HEK293 (cell line): ENCODE measurements around the gene IFI44L.

Experiments
- CTCF ChIA-PET: fragments of 350-600 bp; formaldehyde crosslinking; extraction: SDS; loops from one replicate; lab custom pipeline; 2021; ENCODE audit warnings: antibody characterized with exemption; lab: Yijun Ruan, JAX
- POLR2A ChIA-PET: fragments of 300-600 bp; formaldehyde crosslinking; extraction: SDS; loops from one replicate; lab custom pipeline; 2020; ENCODE audit warnings: antibody characterized with exemption, inconsistent platforms; lab: Yijun Ruan, JAX
- H3K27ac ChIP-seq: fragments of 200-500 bp; sonication (Bioruptor generic); 2 replicates; pipeline ENCODE4 v1.5.1; 2014; ENCODE audit warnings: low read depth, low read length, control low read depth, inconsistent platforms; ENCODE audit errors: extremely low read depth
- H3K36me3 ChIP-seq, 2 experiments: fragments of 200-500 bp in 1 of 2; sonication (Bioruptor generic) in 1 of 2; 1 replicate in 1 of 2; 2 replicates in 1 of 2; pipeline ENCODE4 v1.5.1; 2014 to 2017; ENCODE audit warnings: inconsistent platforms in 2 of 2, low read length in 2 of 2; ENCODE audit not compliant: control insufficient read depth in 2 of 2, insufficient read depth in 1 of 2
- H3K4me1 ChIP-seq: fragments of 200-500 bp; sonication (Bioruptor generic); 2 replicates; pipeline ENCODE4 v1.5.1; 2014; ENCODE audit warnings: mild to moderate bottlenecking, low read length, inconsistent platforms; ENCODE audit not compliant: control insufficient read depth, insufficient read depth
- H3K4me3 ChIP-seq: 2 replicates; pipeline ENCODE4 v1.5.1; 2011; ENCODE audit warnings: low read depth, mild to moderate bottlenecking, control low read depth, low read length, moderate library complexity
- H3K9me3 ChIP-seq: fragments of 200-500 bp; sonication (Bioruptor generic); 2 replicates; pipeline ENCODE4 v1.5.1; 2014; ENCODE audit warnings: low read depth, low read length, inconsistent platforms; ENCODE audit not compliant: control insufficient read depth, insufficient read depth
- ATF2 ChIP-seq: fragments of 450-650 bp; formaldehyde crosslinking; IDR thresholded peaks from 2 replicates; pipeline ENCODE4 v1.5.1; 2016; ENCODE audit warnings: missing biosample characterization, missing genetic modification characterization, low read depth
- KLF7 ChIP-seq: fragments of 450-650 bp; formaldehyde crosslinking; IDR thresholded peaks from 2 replicates; pipeline ENCODE4 v1.5.1; 2016; ENCODE audit warnings: missing biosample characterization, missing genetic modification characterization, borderline replicate concordance
- MYNN ChIP-seq: fragments of 450-650 bp; formaldehyde crosslinking; IDR thresholded peaks from 2 replicates; pipeline ENCODE4 v1.5.1; 2016; ENCODE audit warnings: missing biosample characterization, missing genetic modification characterization, borderline replicate concordance
- SCRT1 ChIP-seq: fragments of 450-650 bp; formaldehyde crosslinking; IDR thresholded peaks from 2 replicates; pipeline ENCODE4 v1.5.1; 2016; ENCODE audit warnings: missing biosample characterization, missing genetic modification characterization, borderline replicate concordance
- SP3 ChIP-seq: fragments of 450-650 bp; formaldehyde crosslinking; IDR thresholded peaks from 2 replicates; pipeline ENCODE4 v1.5.1; 2016; ENCODE audit warnings: missing biosample characterization, missing genetic modification characterization
- YY2 ChIP-seq: fragments of 450-650 bp; formaldehyde crosslinking; IDR thresholded peaks from 2 replicates; pipeline ENCODE4 v1.5.1; 2016; ENCODE audit warnings: missing biosample characterization, missing genetic modification characterization
- ZNF23 ChIP-seq: fragments of 450-650 bp; formaldehyde crosslinking; IDR thresholded peaks from 2 replicates; pipeline ENCODE4 v1.5.1; 2016; ENCODE audit warnings: missing biosample characterization, missing genetic modification characterization, borderline replicate concordance
- ZNF280D ChIP-seq: fragments of 450-650 bp; formaldehyde crosslinking; IDR thresholded peaks from 2 replicates; pipeline ENCODE4 v1.5.1; 2016; ENCODE audit warnings: missing biosample characterization, missing genetic modification characterization
- ZNF292 ChIP-seq: fragments of 450-650 bp; formaldehyde crosslinking; IDR thresholded peaks from 2 replicates; pipeline ENCODE4 v1.5.1; 2016; ENCODE audit warnings: low read depth, missing biosample characterization, missing genetic modification characterization, borderline replicate concordance
- ZNF391 ChIP-seq: fragments of 450-650 bp; formaldehyde crosslinking; IDR thresholded peaks from 2 replicates; pipeline ENCODE4 v1.5.1; 2016; ENCODE audit warnings: low read depth, missing biosample characterization, missing genetic modification characterization, borderline replicate concordance
- ZNF529 ChIP-seq: fragments of 450-650 bp; formaldehyde crosslinking; IDR thresholded peaks from 2 replicates; pipeline ENCODE4 v1.5.1; 2017; ENCODE audit warnings: missing genetic modification characterization, missing biosample characterization; ENCODE audit not compliant: insufficient replicate concordance
- ZNF623 ChIP-seq: fragments of 450-650 bp; formaldehyde crosslinking; IDR thresholded peaks from 2 replicates; pipeline ENCODE4 v1.5.1; 2016; ENCODE audit warnings: missing biosample characterization, missing genetic modification characterization
- ZNF747 ChIP-seq: fragments of 450-650 bp; formaldehyde crosslinking; IDR thresholded peaks from 2 replicates; pipeline ENCODE4 v1.5.1; 2016; ENCODE audit warnings: missing biosample characterization, missing genetic modification characterization
- TF ChIP-seq, protein P1 (sequence below): fragments of 450-650 bp; formaldehyde crosslinking; IDR thresholded peaks from 2 replicates; pipeline ENCODE4; 2016; ENCODE audit warnings: missing biosample characterization, missing genetic modification characterization
- TF ChIP-seq, protein P2 (sequence below): fragments of 450-650 bp; formaldehyde crosslinking; IDR thresholded peaks from 2 replicates; pipeline ENCODE4 v1.5.1; 2016; ENCODE audit warnings: missing biosample characterization, missing genetic modification characterization

The IFI44L gene

GRCh38 chr1:78624035-78624434, 3.8 kb downstream of the IFI44L start (continued):
- TF ChIP-seq, protein P1, sequence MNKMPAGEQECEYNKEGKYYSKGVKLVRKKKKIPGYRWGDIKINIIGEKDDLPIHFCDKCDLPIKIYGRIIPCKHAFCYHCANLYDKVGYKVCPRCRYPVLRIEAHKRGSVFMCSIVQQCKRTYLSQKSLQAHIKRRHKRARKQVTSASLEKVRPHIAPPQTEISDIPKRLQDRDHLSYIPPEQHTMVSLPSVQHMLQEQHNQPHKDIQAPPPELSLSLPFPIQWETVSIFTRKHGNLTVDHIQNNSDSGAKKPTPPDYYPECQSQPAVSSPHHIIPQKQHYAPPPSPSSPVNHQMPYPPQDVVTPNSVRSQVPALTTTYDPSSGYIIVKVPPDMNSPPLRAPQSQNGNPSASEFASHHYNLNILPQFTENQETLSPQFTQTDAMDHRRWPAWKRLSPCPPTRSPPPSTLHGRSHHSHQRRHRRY (tag by site-specific recombination): no peak
- TF ChIP-seq ZNF529 (tag by site-specific recombination): no peak
- TF ChIP-seq ZNF623: no peak

GRCh38 chr1:78627321-78627720, 7.1 kb downstream of the IFI44L start:
- Histone ChIP-seq H3K36me3 (no peaks in the 10 kb centered on the region), H3K27ac (no peak overlapping the region), H3K4me1 (no peaks in the 10 kb centered on the region), H3K9me3 (no peaks in the 10 kb centered on the region), H3K4me3 (no peak overlapping the region)
- POLR2A ChIA-PET: no interaction called here
- CTCF ChIA-PET: interaction anchor here (1.1 to 1.9 kb wide), 2 partner anchors 10 to 49 kb away, joined by 3 to 8 read pairs; no protein-coding TSS in a partner anchor
- TF ChIP-seq ZNF292 (no peak), ZNF747 (tag by site-specific recombination) (no peak), SCRT1 (tag by site-specific recombination) (no peak)

GRCh38 chr1:78630600-78630999, 10.4 kb downstream of the IFI44L start:
- Histone ChIP-seq H3K36me3 (no peaks in the 10 kb centered on the region), H3K4me1 (no peaks in the 10 kb centered on the region), H3K4me3 (no peak overlapping the region), H3K27ac (no peak overlapping the region), H3K9me3 (no peaks in the 10 kb centered on the region)
- ChIA-PET CTCF (no interaction called here), POLR2A (no interaction called here)
- no peak for TF ChIP-seq MYNN (tag by site-specific recombination)
- TF ChIP-seq ATF2 (tag by site-specific recombination): no peak
- no peak for TF ChIP-seq SP3 (tag by site-specific recombination)
- no peak for TF ChIP-seq ZNF280D (tag by site-specific recombination)
- TF ChIP-seq YY2 (tag by site-specific recombination): no peak
- TF ChIP-seq, protein P2, sequence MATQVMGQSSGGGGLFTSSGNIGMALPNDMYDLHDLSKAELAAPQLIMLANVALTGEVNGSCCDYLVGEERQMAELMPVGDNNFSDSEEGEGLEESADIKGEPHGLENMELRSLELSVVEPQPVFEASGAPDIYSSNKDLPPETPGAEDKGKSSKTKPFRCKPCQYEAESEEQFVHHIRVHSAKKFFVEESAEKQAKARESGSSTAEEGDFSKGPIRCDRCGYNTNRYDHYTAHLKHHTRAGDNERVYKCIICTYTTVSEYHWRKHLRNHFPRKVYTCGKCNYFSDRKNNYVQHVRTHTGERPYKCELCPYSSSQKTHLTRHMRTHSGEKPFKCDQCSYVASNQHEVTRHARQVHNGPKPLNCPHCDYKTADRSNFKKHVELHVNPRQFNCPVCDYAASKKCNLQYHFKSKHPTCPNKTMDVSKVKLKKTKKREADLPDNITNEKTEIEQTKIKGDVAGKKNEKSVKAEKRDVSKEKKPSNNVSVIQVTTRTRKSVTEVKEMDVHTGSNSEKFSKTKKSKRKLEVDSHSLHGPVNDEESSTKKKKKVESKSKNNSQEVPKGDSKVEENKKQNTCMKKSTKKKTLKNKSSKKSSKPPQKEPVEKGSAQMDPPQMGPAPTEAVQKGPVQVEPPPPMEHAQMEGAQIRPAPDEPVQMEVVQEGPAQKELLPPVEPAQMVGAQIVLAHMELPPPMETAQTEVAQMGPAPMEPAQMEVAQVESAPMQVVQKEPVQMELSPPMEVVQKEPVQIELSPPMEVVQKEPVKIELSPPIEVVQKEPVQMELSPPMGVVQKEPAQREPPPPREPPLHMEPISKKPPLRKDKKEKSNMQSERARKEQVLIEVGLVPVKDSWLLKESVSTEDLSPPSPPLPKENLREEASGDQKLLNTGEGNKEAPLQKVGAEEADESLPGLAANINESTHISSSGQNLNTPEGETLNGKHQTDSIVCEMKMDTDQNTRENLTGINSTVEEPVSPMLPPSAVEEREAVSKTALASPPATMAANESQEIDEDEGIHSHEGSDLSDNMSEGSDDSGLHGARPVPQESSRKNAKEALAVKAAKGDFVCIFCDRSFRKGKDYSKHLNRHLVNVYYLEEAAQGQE (tag by site-specific recombination): no peak
- TF ChIP-seq SCRT1 (tag by site-specific recombination): no peak
- TF ChIP-seq KLF7: no peak
- TF ChIP-seq ZNF23: no peak
- TF ChIP-seq ZNF391 (tag by site-specific recombination): no peak
